Sigmoid colon (tissue), 7 donors: ENCODE measurements around the gene CYTH4. TPM values are rescaled to one million over a fixed set of nuclear protein-coding genes. Genes with fewer than 3 reads are reported as not detected.
A peak's percentile ranks its signal among the peaks of the same experiment; 100 is the strongest.

Experiments used
- DNase-seq: peaks from one replicate; pipeline ENCODE4 v3.0.0-alpha.2; 2019
- H3K27ac ChIP-seq, 4 donors: fragments of 200-600 bp; sonication (generic); one replicate each; pipeline ENCODE4 v1.5.1; 2016 to 2019; ENCODE audit warnings: mild to moderate bottlenecking in 1 of 4
- H3K27me3 ChIP-seq, 3 donors: fragments of 200-600 bp; sonication (generic); one replicate each; pipeline ENCODE4 v1.5.1; 2019; ENCODE audit warnings: mild to moderate bottlenecking in 1 of 3
- H3K36me3 ChIP-seq, 4 donors: fragments of 200-600 bp; sonication (generic); one replicate each; pipeline ENCODE4 v1.5.1; 2016 to 2019
- H3K4me1 ChIP-seq, 4 donors: fragments of 200-600 bp; sonication (generic); one replicate each; pipeline ENCODE4 v1.5.1; 2017 to 2019
- H3K4me3 ChIP-seq, 4 donors: fragments of 200-600 bp; sonication (generic); one replicate each; pipeline ENCODE4 v1.5.1; 2017 to 2019; ENCODE audit warnings: mild to moderate bottlenecking in 2 of 4, moderate library complexity in 1 of 4
- H3K9me3 ChIP-seq, 4 donors: fragments of 200-600 bp in 3 of 4; sonication (generic) in 3 of 4; one replicate each; pipeline versions ENCODE4 v1.5.1 to v1.6.1; 2013 to 2019
- EP300 ChIP-seq, 4 donors: sonication (generic); formaldehyde crosslinking; IDR thresholded peaks; one replicate each; pipeline ENCODE4 v1.6.1; 2017; ENCODE audit warnings: antibody characterized with exemption in 4 of 4
- POLR2A ChIP-seq, 2 donors: fragments of 450-650 bp; IDR thresholded peaks; one replicate each; pipeline ENCODE4 v1.6.1; 2016; ENCODE audit warnings: antibody characterized with exemption in 2 of 2, mild to moderate bottlenecking in 2 of 2, moderate library complexity in 2 of 2
- POLR2AphosphoS5 ChIP-seq, 4 donors: sonication (generic); formaldehyde crosslinking; IDR thresholded peaks; one replicate each; pipeline ENCODE4 v1.6.1; 2017; ENCODE audit warnings: antibody characterized with exemption in 4 of 4
- WGBS, 2 donors: extraction: QIAGEN DNeasy Blood & Tissue Kit; methylation state at CpG; one replicate each; pipeline ENCODE4 v1.1.7; 2013; 5-methylcytosine and 5-hydroxymethylcytosine counted together
- intact Hi-C: fragments of 100-400 bp; cut with DNase I; formaldehyde crosslinking; loops from one replicate; pipeline ENCODE4 v1.15.1; 2023
- polyA plus RNA-seq, 3 donors: library from polyadenylated mRNA; stranded (reverse); fragments of 200-250 nt; gene quantifications; one replicate each; pipeline ENCODE4 v1.2.3, GENCODE V29; 2013
- total RNA-seq, 4 donors: library from RNA; depleted of rRNA; stranded (reverse); fragments of >200 nt; gene quantifications; one replicate each; pipeline ENCODE4 v1.1.0, GENCODE V29; 2016
- TF ChIP-seq, protein P1 (sequence below), 4 experiments: fragments of 450-650 bp in 3 of 4; fragments of 200-600 bp in 1 of 4; IDR thresholded peaks; one replicate each; pipeline ENCODE4 v1.5.1; 2016 to 2019; ENCODE audit warnings: antibody characterized with exemption in 4 of 4, mild to moderate bottlenecking in 3 of 4, moderate library complexity in 2 of 4
- donor health status: healthy with polysubstance abuse.
- donor health status: Bipolar disorder and iron deficiency.
- donor health status: healthy.

CYTH4 gene
- total and polyA plus RNA-seq, 7 donors, result 4.2 to 22.0 (median 7.2) TPM

- WGBS, 2 donors, result 86 to 94% methylated on average over 3 of the region's 3 CpGs
- DNase-seq, result peak; percentile 33
- intact Hi-C loops, result no loop called here
- Histone ChIP-seq H3K9me3 (no peaks in the 10 kb centered on the region), H3K4me1 (no peaks in the 10 kb centered on the region), H3K27ac (no peak overlapping the region), H3K4me3 (no peak overlapping the region), H3K27me3 (peaks cover 0 to 76% (median 34%) of the 10 kb centered on the region in 3 donors), H3K36me3 (no peaks in the 10 kb centered on the region)
- TF ChIP-seq, protein P1, sequence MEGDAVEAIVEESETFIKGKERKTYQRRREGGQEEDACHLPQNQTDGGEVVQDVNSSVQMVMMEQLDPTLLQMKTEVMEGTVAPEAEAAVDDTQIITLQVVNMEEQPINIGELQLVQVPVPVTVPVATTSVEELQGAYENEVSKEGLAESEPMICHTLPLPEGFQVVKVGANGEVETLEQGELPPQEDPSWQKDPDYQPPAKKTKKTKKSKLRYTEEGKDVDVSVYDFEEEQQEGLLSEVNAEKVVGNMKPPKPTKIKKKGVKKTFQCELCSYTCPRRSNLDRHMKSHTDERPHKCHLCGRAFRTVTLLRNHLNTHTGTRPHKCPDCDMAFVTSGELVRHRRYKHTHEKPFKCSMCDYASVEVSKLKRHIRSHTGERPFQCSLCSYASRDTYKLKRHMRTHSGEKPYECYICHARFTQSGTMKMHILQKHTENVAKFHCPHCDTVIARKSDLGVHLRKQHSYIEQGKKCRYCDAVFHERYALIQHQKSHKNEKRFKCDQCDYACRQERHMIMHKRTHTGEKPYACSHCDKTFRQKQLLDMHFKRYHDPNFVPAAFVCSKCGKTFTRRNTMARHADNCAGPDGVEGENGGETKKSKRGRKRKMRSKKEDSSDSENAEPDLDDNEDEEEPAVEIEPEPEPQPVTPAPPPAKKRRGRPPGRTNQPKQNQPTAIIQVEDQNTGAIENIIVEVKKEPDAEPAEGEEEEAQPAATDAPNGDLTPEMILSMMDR (IDR thresholded peaks at IDR 0.05), result no peak
Observed at GRCh38 chr22:37235897-37236607, 46.3 kb upstream of the CYTH4 start.

DNA sequence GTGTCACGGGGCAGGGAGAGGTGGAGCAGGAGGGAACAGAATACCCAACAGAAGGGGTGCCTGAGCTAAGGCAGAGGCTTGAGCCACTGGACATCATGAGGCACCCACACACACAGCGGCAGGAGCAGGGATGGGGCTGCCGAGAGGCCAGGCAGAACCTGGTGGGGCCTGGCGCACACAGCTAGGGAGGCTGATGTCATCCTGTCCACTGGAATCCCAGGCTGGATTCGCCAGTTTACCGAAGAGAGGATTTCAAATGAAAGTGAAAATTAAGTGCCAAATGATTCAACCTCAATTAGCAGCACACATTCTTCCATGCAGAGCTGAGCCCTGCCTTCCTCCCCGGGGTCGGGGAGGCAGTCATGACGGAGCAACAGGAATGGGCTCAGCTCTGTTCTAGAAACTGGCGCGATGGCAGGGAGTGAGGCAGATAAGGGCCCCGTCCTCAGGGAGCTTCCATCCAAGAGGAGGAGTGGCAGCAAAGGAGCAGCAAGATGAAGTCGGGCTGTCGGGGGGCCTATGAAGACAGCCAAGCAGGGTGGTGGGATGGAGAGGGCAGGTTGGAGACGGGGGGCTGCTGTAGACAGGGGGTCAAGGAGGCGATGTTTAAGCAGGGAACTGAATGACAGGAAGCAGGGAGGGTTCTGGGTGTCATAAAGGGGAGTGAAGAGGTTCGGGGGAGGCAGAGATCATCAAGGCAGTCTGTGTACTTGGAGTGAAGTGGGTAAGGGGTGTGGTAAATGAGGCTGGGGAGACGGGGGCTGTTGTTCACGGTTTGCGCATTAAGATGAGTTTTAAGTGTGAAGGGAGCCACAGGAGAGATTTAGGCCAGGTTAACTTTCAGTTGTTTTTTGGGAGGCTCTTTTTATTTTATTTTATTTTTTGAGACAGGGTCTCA lies 44.7 kb upstream of the CYTH4 start:
- no peaks in the 10 kb centered on the region for H3K4me1 ChIP-seq
- DNase-seq, result peak; percentile 39
- WGBS, 2 donors, result 78 to 83% methylated on average over 20 of the region's 20 CpGs
- intact Hi-C loops, result no loop called here
- no peak overlapping the region for H3K27ac ChIP-seq
- TF ChIP-seq POLR2A (IDR thresholded peaks at IDR 0.05), result no peak
- TF ChIP-seq EP300 (IDR thresholded peaks at IDR 0.05), result no peak
- TF ChIP-seq, protein P1 (IDR thresholded peaks at IDR 0.05), result no peak
- TF ChIP-seq POLR2AphosphoS5 (IDR thresholded peaks at IDR 0.05), result no peak
- peaks cover 0 to 82% (median 37%) of the 10 kb centered on the region in 3 donors for H3K27me3 ChIP-seq
- H3K36me3 ChIP-seq, result no peaks in the 10 kb centered on the region
- no peaks in the 10 kb centered on the region for H3K9me3 ChIP-seq
- no peak overlapping the region for H3K4me3 ChIP-seq

GRCh38 chr22:37239336-37240239 lies 42.7 kb upstream of the CYTH4 start:
- no peaks in the 10 kb centered on the region for H3K4me1 ChIP-seq
- peak; percentile 14 for DNase-seq
- H3K27ac ChIP-seq, result no peak overlapping the region
- H3K36me3 ChIP-seq, result no peaks in the 10 kb centered on the region
- intact Hi-C loops, result no loop called here
- H3K27me3 ChIP-seq, result peaks cover 0 to 84% (median 50%) of the 10 kb centered on the region in 3 donors
- H3K4me3 ChIP-seq, result no peak overlapping the region
- no peaks in the 10 kb centered on the region for H3K9me3 ChIP-seq
- WGBS, 2 donors, result 77 to 79% methylated on average over 10 of the region's 10 CpGs
- TF ChIP-seq POLR2AphosphoS5 (IDR thresholded peaks at IDR 0.05) (no peak), POLR2A (IDR thresholded peaks at IDR 0.05) (no peak), EP300 (IDR thresholded peaks at IDR 0.05) (no peak)
- TF ChIP-seq, protein P1 (IDR thresholded peaks at IDR 0.05), result no peak

DNA sequence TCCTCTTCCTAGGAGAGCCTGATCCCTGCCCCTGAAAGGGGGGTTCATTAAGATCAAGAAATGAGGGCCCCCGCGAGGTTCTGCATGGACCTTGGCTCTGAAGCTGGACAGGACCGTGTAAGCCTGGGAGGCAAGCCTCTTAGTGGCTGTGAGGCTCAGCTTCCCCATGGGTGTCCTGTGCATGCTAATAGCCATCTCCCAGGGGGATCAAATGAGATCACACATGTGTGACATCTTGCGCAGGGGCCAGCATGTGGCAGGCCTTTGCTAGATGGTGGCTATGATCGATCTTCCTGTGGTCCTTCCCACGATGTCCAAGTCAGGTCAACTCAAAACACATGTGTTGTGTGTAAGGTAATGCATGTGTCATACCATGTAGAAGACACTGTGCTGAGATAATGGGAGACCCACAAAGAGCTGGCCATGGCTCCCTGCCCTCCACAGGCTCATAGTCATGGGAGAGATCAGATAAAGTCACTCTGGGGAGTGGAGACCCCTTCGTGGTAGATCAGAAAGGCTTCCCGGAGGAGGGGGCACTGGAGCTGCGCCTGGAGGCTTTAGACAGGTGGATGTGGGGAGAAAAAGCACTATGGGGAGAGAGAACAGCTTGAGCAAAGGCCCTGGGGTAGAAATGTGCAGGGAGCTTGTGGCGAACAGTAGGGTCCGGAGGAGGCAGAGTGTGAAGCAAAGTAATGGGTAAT lies 41.9 kb upstream of the CYTH4 start:
- no peaks in the 10 kb centered on the region for H3K36me3 ChIP-seq
- peaks cover 0 to 79% (median 43%) of the 10 kb centered on the region in 3 donors for H3K27me3 ChIP-seq
- DNase-seq, result no peak
- H3K27ac ChIP-seq, result no peak overlapping the region
- no peaks in the 10 kb centered on the region for H3K4me1 ChIP-seq
- 81 to 86% methylated on average over 11 of the region's 11 CpGs for WGBS, 2 donors
- intact Hi-C loops, result no loop called here
- H3K9me3 ChIP-seq, result no peaks in the 10 kb centered on the region
- TF ChIP-seq POLR2AphosphoS5 (IDR thresholded peaks at IDR 0.05) (no peak), POLR2A (IDR thresholded peaks at IDR 0.05) (no peak), EP300 (IDR thresholded peaks at IDR 0.05) (no peak)
- TF ChIP-seq, protein P1 (IDR thresholded peaks at IDR 0.05), result no peak
- H3K4me3 ChIP-seq, result no peak overlapping the region
